Adrenal gland (tissue), 12 donors: ENCODE results near the gene LRP1. TPM values are rescaled to one million over a fixed set of nuclear protein-coding genes. Genes with fewer than 3 reads are reported as not detected.

Experiments used
- microRNA counts, 2 donors: library from miRNA; unstranded; fragments of <30 nt; microRNA quantifications; one replicate each; lab custom pipeline; 2016
- microRNA-seq, 3 donors: library from miRNA; unstranded; fragments of <30 nt; microRNA quantifications; one replicate each; pipeline ENCODE4, GENCODE V29; 2017 to 2020
- polyA plus RNA-seq, 3 donors: library from polyadenylated mRNA; stranded (reverse); fragments of 200-250 nt in 2 of 3; fragments of 350-450 nt in 1 of 3; fragmentation: Illumina TruSeq in 1 of 3; extraction: RNeasy Lipid Tissue Mini Kit (QIAGEN cat#74804) in 1 of 3; gene quantifications; one replicate each; pipeline ENCODE4 v1.2.3, GENCODE V29; 2013 to 2014
- small RNA-seq, 2 donors: library from RNA; depleted of rRNA; stranded (forward); fragments of <200 nt; gene quantifications; one replicate each; pipeline ENCODE3, GENCODE V24; 2016
- total RNA-seq, 9 donors: library from RNA; depleted of rRNA in 4 of 9; stranded (reverse); fragments of >200 nt in 4 of 9; fragments of 120-200 nt in 1 of 9; fragmentation: NEBNext Ultra II Directional in 1 of 9; extraction: Animal tissue kit (Norgen Biotek cat#: 25700) in 1 of 9; gene quantifications; one replicate each; pipeline versions ENCODE4 v1.1.0 to v1.2.4, GENCODE V29; 2013 to 2023
- donor health status: healthy with polysubstance abuse.
- donor health status: Bipolar disorder and iron deficiency.
- donor health status: DM: yes; HTN: yes; CAD: no.
- donor health status: DM: no; HTN: no; CAD: no.
- donor health status: DM: no; HTN: no; CAD: no.
- donor health status: DM: yes; HTN: yes; CAD: no.

Gene LRP1
- total and polyA plus RNA-seq, 12 donors: 18.4 to 307 (median 138) TPM

MicroRNA genes within 50 kb of the gene (microRNA counts, 767-probe panel; counts per million panel counts)
- 0 counts per million in 2 donors for microRNA hsa-miR-1228-3p (lab: Ali Mortazavi, UCI)

Small RNA genes lying within 50 kb of the gene (microRNA-seq; reads per million reads assigned to microRNA genes)
- gene MIR1228: 2.2 to 6.5 (median 5.0) reads per million in 3 donors

Small RNA genes lying within 50 kb of the gene (small RNA-seq; reads per million reads assigned to genes)
- gene MIR1228: 0.08 to 0.36 reads per million in 2 donors

Other genes starting within 250 kb of the LRP1 start
- under 1 TPM in 1 of 9 donors, not detected in 8; 0.06 TPM for gene SDR9C7, start 194.1 kb upstream of the LRP1 start, total RNA-seq
- not detected for gene SDR9C7, start 194.1 kb upstream of the LRP1 start, polyA plus RNA-seq
- gene RDH16, start 170.9 kb upstream of the LRP1 start, total RNA-seq: under 1 TPM in 8 of 9 donors, not detected in 1; 0.32 to 0.72 (median 0.49) TPM
- 1 to 10 TPM in 1 of 3 donors, under 1 TPM in 2; 0.05 to 1.1 (median 0.61) TPM for gene RDH16, start 170.9 kb upstream of the LRP1 start, polyA plus RNA-seq
- gene ZBTB39, start 121.9 kb upstream of the LRP1 start, total RNA-seq: 1 to 10 TPM; 3.2 to 6.0 (median 4.3) TPM
- gene ZBTB39, start 121.9 kb upstream of the LRP1 start, polyA plus RNA-seq: 1 to 10 TPM; 1.4 to 2.7 (median 1.5) TPM
- under 1 TPM in 2 of 9 donors, not detected in 7; 0.39 to 0.46 TPM for gene TAC3, start 112.0 kb upstream of the LRP1 start, total RNA-seq
- gene TAC3, start 112.0 kb upstream of the LRP1 start, polyA plus RNA-seq: 1 to 10 TPM in 1 of 3 donors, not detected in 2; 1.1 TPM
- gene MYO1A, start 78.4 kb upstream of the LRP1 start, total RNA-seq: 1 to 10 TPM in 3 of 9 donors, under 1 TPM in 5, not detected in 1; under 0.01 to 1.6 (median 0.43) TPM
- under 1 TPM; 0.46 to 0.88 (median 0.64) TPM for gene MYO1A, start 78.4 kb upstream of the LRP1 start, polyA plus RNA-seq
- 10 to 100 TPM in 4 of 9 donors, 1 to 10 TPM in 5; 5.8 to 16.4 (median 10.0) TPM for gene NEMP1, start 49.7 kb upstream of the LRP1 start, total RNA-seq
- gene NEMP1, start 49.7 kb upstream of the LRP1 start, polyA plus RNA-seq: 1 to 10 TPM; 2.7 to 5.7 (median 3.1) TPM
- gene NAB2, start 39.4 kb upstream of the LRP1 start, total RNA-seq: 10 to 100 TPM; 11.4 to 36.0 (median 18.1) TPM
- gene NAB2, start 39.4 kb upstream of the LRP1 start, polyA plus RNA-seq: 10 to 100 TPM in 2 of 3 donors, 1 to 10 TPM in 1; 9.4 to 64.6 (median 56.9) TPM
- 100 to 1,000 TPM in 8 of 9 donors, 10 to 100 TPM in 1; 71.9 to 227 (median 153) TPM for gene STAT6, start 17.1 kb upstream of the LRP1 start, total RNA-seq
- gene STAT6, start 17.1 kb upstream of the LRP1 start, polyA plus RNA-seq: 100 to 1,000 TPM; 102 to 321 (median 177) TPM
- not detected for gene LRP1-AS, start 19.1 kb downstream of the LRP1 start, total RNA-seq
- gene LRP1-AS, start 19.1 kb downstream of the LRP1 start, polyA plus RNA-seq: not detected
- 1 to 10 TPM in 1 of 9 donors, under 1 TPM in 5, not detected in 3; 0.06 to 3.7 (median 0.36) TPM for gene NXPH4, start 88.3 kb downstream of the LRP1 start, total RNA-seq
- gene NXPH4, start 88.3 kb downstream of the LRP1 start, polyA plus RNA-seq: 1 to 10 TPM in 2 of 3 donors, under 1 TPM in 1; 0.62 to 1.7 (median 1.2) TPM
- 10 to 100 TPM; 50.5 to 94.7 (median 70.9) TPM for gene SHMT2, start 101.2 kb downstream of the LRP1 start, total RNA-seq
- gene SHMT2, start 101.2 kb downstream of the LRP1 start, polyA plus RNA-seq: 10 to 100 TPM; 25.2 to 43.0 (median 29.0) TPM
- 1 to 10 TPM in 8 of 9 donors, under 1 TPM in 1; 0.30 to 4.1 (median 2.4) TPM for gene STAC3, start 122.7 kb downstream of the LRP1 start, total RNA-seq
- gene STAC3, start 122.7 kb downstream of the LRP1 start, polyA plus RNA-seq: 10 to 100 TPM in 1 of 3 donors, 1 to 10 TPM in 2; 2.0 to 10.5 (median 4.5) TPM